GM12878 (cell line): ENCODE data around the gene CABLES1. TPM values are rescaled to one million over a fixed set of nuclear protein-coding genes. Genes with fewer than 3 reads are reported as not detected.

Experiments used
- ATAC-seq: fragments of 200-7000 bp; cut with Tn5 transposase; 3 replicates; pipeline ENCODE4 v1.9.1; 2020; ENCODE audit warnings: mild to moderate bottlenecking, moderate library complexity
- BruUV-seq: library from RNA; stranded (reverse); fragments of 400-500 nt; replicated peaks from 2 replicates; lab custom pipeline; 2021; lab: Mats Ljungman, UMichigan
- CTCF ChIA-PET: fragments of 300-600 bp; sonication (Branson Sonifier 250); formaldehyde crosslinking; extraction: SDS; loops from one replicate; lab custom pipeline; 2021; ENCODE audit warnings: inconsistent platforms; lab: Yijun Ruan, JAX
- POLR2A ChIA-PET: fragments of 350-600 bp; formaldehyde crosslinking; extraction: SDS; loops from one replicate; lab custom pipeline; 2021; ENCODE audit warnings: inconsistent platforms; lab: Charles Lee
- RAD21 ChIA-PET: fragments of 300-600 bp; sonication (Branson Sonifier 250); formaldehyde crosslinking; loops from one replicate; lab custom pipeline; 2023; ENCODE audit warnings: antibody characterized with exemption; ENCODE audit not compliant: unreplicated experiment; lab: Charles Lee
- SMC1A ChIA-PET: fragments of 300-600 bp; sonication (Branson Sonifier 250); formaldehyde crosslinking; loops from one replicate; lab custom pipeline; 2023; ENCODE audit not compliant: unreplicated experiment, uncharacterized antibody; lab: Charles Lee
- DNase-seq: peaks from one replicate; pipeline ENCODE4 v3.0.0-alpha.2; 2011; ENCODE audit warnings: low read depth, low spot score
- FAIRE-seq: peaks from 3 replicates; lab custom pipeline; 2011; peaks lifted over from hg19 to GRCh38; lab: Jason Lieb, UNC
- H2AFZ ChIP-seq: 2 replicates; pipeline ENCODE4 v1.6.0; 2011; ENCODE audit warnings: low read depth, low read length, control low read depth; ENCODE audit not compliant: control insufficient read depth
- H3K27ac ChIP-seq: 2 replicates; pipeline ENCODE4 v1.5.1; 2011; ENCODE audit warnings: control low read depth; ENCODE audit not compliant: control insufficient read depth, insufficient read depth
- H3K27me3 ChIP-seq, 2 experiments: replicated peaks in 1 of 2; 2 replicates each; pipeline versions ENCODE4 v1.6.0 to v1.6.1; 2011; ENCODE audit warnings: low read length in 1 of 2; ENCODE audit not compliant: control insufficient read depth in 2 of 2, insufficient read depth in 2 of 2
- H3K36me3 ChIP-seq, 2 experiments: 2 replicates each; pipeline ENCODE4 v1.5.1; 2011; ENCODE audit warnings: low read length in 1 of 2; ENCODE audit not compliant: control insufficient read depth in 2 of 2, insufficient read depth in 2 of 2
- H3K4me1 ChIP-seq: 2 replicates; pipeline ENCODE4 v1.6.1; 2011; ENCODE audit warnings: mild to moderate bottlenecking, low read length, moderate library complexity, mixed read lengths; ENCODE audit not compliant: control insufficient read depth, insufficient read depth
- H3K4me2 ChIP-seq: 2 replicates; pipeline ENCODE4 v1.6.0; 2011; ENCODE audit warnings: control low read depth; ENCODE audit not compliant: control insufficient read depth, insufficient read depth
- H3K4me3 ChIP-seq: fragments of 200-600 bp; sonication (generic); 2 replicates; pipeline ENCODE4 v1.5.1; 2016
- H3K79me2 ChIP-seq: 2 replicates; pipeline ENCODE4 v1.6.0; 2011; ENCODE audit warnings: low read length; ENCODE audit not compliant: control insufficient read depth, insufficient read depth
- H3K9ac ChIP-seq: 2 replicates; pipeline ENCODE4 v1.8.0; 2011; ENCODE audit warnings: low read length, control low read depth, mixed read lengths; ENCODE audit not compliant: control insufficient read depth, insufficient read depth
- H3K9me3 ChIP-seq: replicated peaks from 3 replicates; pipeline ENCODE4 v1.5.1; 2011; ENCODE audit warnings: mild to moderate bottlenecking, low read length; ENCODE audit not compliant: control insufficient read depth, insufficient read depth
- H4K20me1 ChIP-seq: 2 replicates; pipeline ENCODE4 v1.6.0; 2011; ENCODE audit not compliant: control insufficient read depth, insufficient read depth
- IRF4 ChIP-seq: IDR thresholded peaks from 2 replicates; pipeline ENCODE4 v1.6.1; 2011; ENCODE audit warnings: low read depth, low read length
- WGBS: methylation state at CpG from one replicate; pipeline ENCODE4 v1.1.6; 2016; ENCODE audit warnings: low lambda C conversion rate; ENCODE audit not compliant: insufficient replicate concordance, insufficient coverage; ENCODE audit errors: missing lambda C conversion rate; 5-methylcytosine and 5-hydroxymethylcytosine counted together
- in situ Hi-C: fragments of 300-500 bp; cut with MboI; formaldehyde crosslinking; loops from 9 replicates; pipeline ENCODE4 v1.14.3; 2018; ENCODE audit warnings: mixed read lengths
- intact Hi-C: fragments of 100-400 bp; cut with micrococcal nuclease; formaldehyde crosslinking; loops from one replicate; pipeline ENCODE4 v1.14.2; 2022; ENCODE audit not compliant: unreplicated experiment
- polyA plus RNA-seq, 11 experiments: library from polyadenylated mRNA; depleted of rRNA in 4 of 11; unstranded in 6 of 11; stranded (reverse) in 5 of 11; fragments of >200 nt; fragmentation: Nextera tagmentation in 4 of 11; fragmentation: Illumina TruSeq in 1 of 11; extraction: Ambion mirVana in 4 of 11; extraction: Trizol in 1 of 11; gene quantifications; 1 replicate in 1 of 11; 2 replicates in 10 of 11; pipeline versions ENCODE4 v1.2.1 to v1.2.3, GENCODE V29; 2011 to 2016; ENCODE audit warnings: inconsistent platforms in 2 of 11, missing spikeins in 2 of 11, low read depth in 1 of 11
- total RNA-seq, 4 experiments: library from RNA; depleted of rRNA in 3 of 4; stranded (reverse); fragments of >200 nt in 3 of 4; fragmentation: Illumina TruSeq in 1 of 4; extraction: Trizol in 1 of 4; gene quantifications; 2 replicates each; pipeline versions ENCODE4 v1.2.1 to v1.2.3, GENCODE V29; 2013 to 2021
- TF ChIP-seq, protein P1 (sequence below): fragments of 450-650 bp; IDR thresholded peaks from 2 replicates; pipeline ENCODE4 v1.6.1; 2017; ENCODE audit warnings: mild to moderate bottlenecking, moderate library complexity
- TF ChIP-seq, protein P2 (sequence below): IDR thresholded peaks from 2 replicates; pipeline ENCODE4 v1.6.1; 2012; ENCODE audit warnings: low read depth, low read length, improper control_type of control experiment

CABLES1 gene
- total and polyA plus RNA-seq, 10 of the 15 experiments (the other 5 are each of a cell fraction or from before 2014, with no cell fraction given), result 2.9 to 27.2 (median 8.2) TPM

DNA sequence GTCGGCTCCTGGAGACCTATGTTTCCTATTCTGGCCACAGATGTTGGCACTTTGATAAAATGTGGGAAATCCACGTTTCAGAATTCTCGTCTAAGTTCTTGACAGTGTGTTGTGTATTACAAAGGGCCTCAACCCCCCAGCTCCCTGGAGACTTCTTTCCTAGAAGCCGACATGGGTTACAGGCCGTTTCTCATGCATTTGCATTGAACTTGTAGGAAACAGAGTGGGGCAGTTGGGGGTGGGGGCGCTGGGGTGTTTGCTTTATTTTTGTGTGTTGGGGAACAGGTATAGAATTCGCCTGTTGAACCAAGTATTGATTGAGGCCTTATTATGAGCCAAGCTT lies 104.0 kb downstream of the CABLES1 start:
- DNase-seq, result no peak
- intact Hi-C loops (loop anchor here (5.0 to 10.0 kb wide), 3 partner anchors 173 to 775 kb away; partner anchors contain the start of genes RMC1 and TTC39C), in situ Hi-C loops (loop anchor here (5.0 kb wide), 1 partner anchor 118 kb away; no protein-coding TSS in a partner anchor)
- Histone ChIP-seq H2AFZ (no peak overlapping the region), H3K9me3 (no peaks in the 10 kb centered on the region), H3K4me2 (peak overlapping the region; percentile 9; the same call in 1 of the 2 replicates), H3K79me2 (no peaks in the 10 kb centered on the region), H3K27ac (peak overlapping the region; percentile 76), H3K4me1 (peaks cover 50% of the 10 kb centered on the region), H3K4me3 (no peak overlapping the region), H4K20me1 (no peaks in the 10 kb centered on the region), H3K9ac (no peak overlapping the region), H3K27me3 (no peaks in the 10 kb centered on the region), H3K36me3 (peaks cover 4 to 6% of the 10 kb centered on the region in 2 experiments; a peak in 2 of 4 replicates)
- CTCF ChIA-PET, result interaction anchor here (6.9 kb wide), 1 partner anchor 11 kb away, joined by 51 read pairs; no protein-coding TSS in a partner anchor
- POLR2A ChIA-PET, result interaction anchor here (0.9 kb wide), 1 partner anchor 20 kb away, joined by 4 read pairs; no protein-coding TSS in a partner anchor
- no TSS peak for BruUV-seq
- WGBS, result 91% methylated on average over 7 of the region's 7 CpGs
- FAIRE-seq, result no peak
- TF ChIP-seq, protein P1, sequence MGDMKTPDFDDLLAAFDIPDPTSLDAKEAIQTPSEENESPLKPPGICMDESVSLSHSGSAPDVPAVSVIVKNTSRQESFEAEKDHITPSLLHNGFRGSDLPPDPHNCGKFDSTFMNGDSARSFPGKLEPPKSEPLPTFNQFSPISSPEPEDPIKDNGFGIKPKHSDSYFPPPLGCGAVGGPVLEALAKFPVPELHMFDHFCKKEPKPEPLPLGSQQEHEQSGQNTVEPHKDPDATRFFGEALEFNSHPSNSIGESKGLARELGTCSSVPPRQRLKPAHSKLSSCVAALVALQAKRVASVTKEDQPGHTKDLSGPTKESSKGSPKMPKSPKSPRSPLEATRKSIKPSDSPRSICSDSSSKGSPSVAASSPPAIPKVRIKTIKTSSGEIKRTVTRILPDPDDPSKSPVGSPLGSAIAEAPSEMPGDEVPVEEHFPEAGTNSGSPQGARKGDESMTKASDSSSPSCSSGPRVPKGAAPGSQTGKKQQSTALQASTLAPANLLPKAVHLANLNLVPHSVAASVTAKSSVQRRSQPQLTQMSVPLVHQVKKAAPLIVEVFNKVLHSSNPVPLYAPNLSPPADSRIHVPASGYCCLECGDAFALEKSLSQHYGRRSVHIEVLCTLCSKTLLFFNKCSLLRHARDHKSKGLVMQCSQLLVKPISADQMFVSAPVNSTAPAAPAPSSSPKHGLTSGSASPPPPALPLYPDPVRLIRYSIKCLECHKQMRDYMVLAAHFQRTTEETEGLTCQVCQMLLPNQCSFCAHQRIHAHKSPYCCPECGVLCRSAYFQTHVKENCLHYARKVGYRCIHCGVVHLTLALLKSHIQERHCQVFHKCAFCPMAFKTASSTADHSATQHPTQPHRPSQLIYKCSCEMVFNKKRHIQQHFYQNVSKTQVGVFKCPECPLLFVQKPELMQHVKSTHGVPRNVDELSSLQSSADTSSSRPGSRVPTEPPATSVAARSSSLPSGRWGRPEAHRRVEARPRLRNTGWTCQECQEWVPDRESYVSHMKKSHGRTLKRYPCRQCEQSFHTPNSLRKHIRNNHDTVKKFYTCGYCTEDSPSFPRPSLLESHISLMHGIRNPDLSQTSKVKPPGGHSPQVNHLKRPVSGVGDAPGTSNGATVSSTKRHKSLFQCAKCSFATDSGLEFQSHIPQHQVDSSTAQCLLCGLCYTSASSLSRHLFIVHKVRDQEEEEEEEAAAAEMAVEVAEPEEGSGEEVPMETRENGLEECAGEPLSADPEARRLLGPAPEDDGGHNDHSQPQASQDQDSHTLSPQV, result peak; percentile 17; the same call in 1 of the 2 replicates
- TF ChIP-seq IRF4, result no peak
- TF ChIP-seq, protein P2, sequence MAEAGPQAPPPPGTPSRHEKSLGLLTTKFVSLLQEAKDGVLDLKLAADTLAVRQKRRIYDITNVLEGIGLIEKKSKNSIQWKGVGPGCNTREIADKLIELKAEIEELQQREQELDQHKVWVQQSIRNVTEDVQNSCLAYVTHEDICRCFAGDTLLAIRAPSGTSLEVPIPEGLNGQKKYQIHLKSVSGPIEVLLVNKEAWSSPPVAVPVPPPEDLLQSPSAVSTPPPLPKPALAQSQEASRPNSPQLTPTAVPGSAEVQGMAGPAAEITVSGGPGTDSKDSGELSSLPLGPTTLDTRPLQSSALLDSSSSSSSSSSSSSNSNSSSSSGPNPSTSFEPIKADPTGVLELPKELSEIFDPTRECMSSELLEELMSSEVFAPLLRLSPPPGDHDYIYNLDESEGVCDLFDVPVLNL, result no peak
- SMC1A ChIA-PET, result interaction anchor here (1.0 to 4.5 kb wide), 5 partner anchors 13 to 119 kb away, joined by 3 to 52 read pairs (median 11); no protein-coding TSS in a partner anchor
- RAD21 ChIA-PET, result interaction anchor here (0.8 to 4.7 kb wide), 7 partner anchors 9 to 119 kb away, joined by 3 to 29 read pairs (median 3); no protein-coding TSS in a partner anchor
- no peak for ATAC-seq
